HG03039 (cell line): Measurements from ENCODE around the gene TULP4.

Experiments used
- ATAC-seq: cut with Tn5 transposase; IDR thresholded peaks from one replicate; pipeline ENCODE4 v1.9.1; 2021; ENCODE audit warnings: mild to moderate bottlenecking, moderate library complexity; ENCODE audit not compliant: unreplicated experiment

TULP4 gene

GRCh38 chr6:158416883-158417759, 104.9 kb downstream of the TULP4 start:
- no peak for ATAC-seq

- no peak for ATAC-seq
These were observed 105.5 kb downstream of the TULP4 start for GRCh38 chr6:158417760-158418098.

GRCh38 chr6:158418501-158418900, 106.2 kb downstream of the TULP4 start:
- ATAC-seq: no peak

GRCh38 chr6:158419339-158419909, 107.2 kb downstream of the TULP4 start:
- ATAC-seq: no peak

GRCh38 chr6:158421381-158421780, 109.1 kb downstream of the TULP4 start:
- ATAC-seq: no peak

- ATAC-seq: no peak
These were observed 110.5 kb downstream of the TULP4 start for GRCh38 chr6:158422629-158423238.

- no peak for ATAC-seq
These were observed 118.8 kb downstream of the TULP4 start for GRCh38 chr6:158431036-158431435.

- ATAC-seq: no peak
These were observed 119.3 kb downstream of the TULP4 start for GRCh38 chr6:158431560-158431959.

- ATAC-seq: no peak
These were observed 125.3 kb downstream of the TULP4 start for GRCh38 chr6:158437571-158437970.

- ATAC-seq: no peak
These were observed 126.0 kb downstream of the TULP4 start for GRCh38 chr6:158438226-158438625.

GRCh38 chr6:158439255-158439654, 127.0 kb downstream of the TULP4 start:
- ATAC-seq: peak; percentile 92

GRCh38 chr6:158441716-158442215, 129.5 kb downstream of the TULP4 start:
- ATAC-seq: no peak

GRCh38 chr6:158442306-158442705, 130.0 kb downstream of the TULP4 start:
- no peak for ATAC-seq

GRCh38 chr6:158445426-158446085, 133.3 kb downstream of the TULP4 start:
- ATAC-seq: no peak

- ATAC-seq: no peak
These were observed 136.6 kb downstream of the TULP4 start for GRCh38 chr6:158448856-158449255.

- no peak for ATAC-seq
These were observed 139.9 kb downstream of the TULP4 start for GRCh38 chr6:158452191-158452590.

- no peak for ATAC-seq
These were observed 144.9 kb downstream of the TULP4 start for GRCh38 chr6:158457131-158457530.

- ATAC-seq: no peak
These were observed 145.5 kb downstream of the TULP4 start for GRCh38 chr6:158457616-158458278.

- no peak for ATAC-seq
These were observed 147.5 kb downstream of the TULP4 start for GRCh38 chr6:158459726-158460125.

GRCh38 chr6:158460602-158461169, 148.4 kb downstream of the TULP4 start:
- ATAC-seq: no peak

GRCh38 chr6:158461954-158462353, 149.7 kb downstream of the TULP4 start:
- ATAC-seq: no peak
